Left colon (tissue), 2 donors: ENCODE results near the gene MC2R. TPM values are rescaled to one million over a fixed set of nuclear protein-coding genes. Genes with fewer than 3 reads are reported as not detected.

Experiments
- ATAC-seq: fragments of 200-7000 bp; cut with Tn5 transposase; one replicate; pipeline ENCODE4 v1.9.1; 2020; ENCODE audit warnings: mild to moderate bottlenecking, moderate library complexity
- DNase-seq, 2 donors: peaks; one replicate each; pipeline ENCODE4 v3.0.0-alpha.2; 2020
- intact Hi-C, 2 donors: fragments of 100-400 bp; cut with DNase I in 1 of 2; cut with micrococcal nuclease in 1 of 2; formaldehyde crosslinking; loops; one replicate each; pipeline versions ENCODE4 v1.11.2 to v1.14.0; 2022; cut with DNase I, micrococcal nuclease
- long read RNA-seq: library from polyadenylated mRNA; unstranded; transcript quantifications from one replicate; pipeline ENCODE4 v2.0.0, GENCODE V29; 2021
- total RNA-seq, 2 donors: library from RNA; stranded (reverse); fragmentation: NEBNext Ultra II Directional; extraction: Animal tissue kit (Norgen Biotek cat#: 25700); gene quantifications; one replicate each; pipeline ENCODE4 v1.2.1, GENCODE V29; 2021
- donor health status: DM: no; HTN: no; CAD: no.
- donor health status: DM: yes; HTN: yes; CAD: no.

The MC2R gene
- not detected for total RNA-seq
- long read RNA-seq: 0 reads

- ATAC-seq (no peak), DNase-seq (no peak)
- intact Hi-C loops: no loop called here
Observed at GRCh38 chr18:13915391-13915790, at the start of gene MC2R. Gene MC2R, minus strand, starts transcription at chr18:13915536. Its CDS starts 30,018 bp downstream, at chr18:13885518.

DNA sequence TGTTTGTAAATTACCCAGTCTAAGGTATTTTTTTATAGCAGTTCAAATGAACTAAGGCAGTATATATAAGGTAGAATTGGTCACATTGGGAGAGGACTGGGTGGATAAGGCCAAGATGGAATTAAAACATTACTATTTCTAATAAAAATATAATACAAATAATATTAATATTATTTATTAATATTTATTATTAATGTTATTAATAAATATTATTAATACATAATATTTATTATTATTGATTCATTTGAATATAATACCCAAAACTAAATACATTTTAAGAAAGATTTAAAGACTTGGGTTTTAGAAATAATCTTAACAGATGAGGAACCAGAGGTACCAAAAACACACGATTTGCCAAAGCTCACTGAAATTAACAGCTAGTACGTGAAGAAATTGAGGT is 30.5 kb upstream of the MC2R start:
- no peak for ATAC-seq
- no peak for DNase-seq
- intact Hi-C loops: no loop called here

DNA sequence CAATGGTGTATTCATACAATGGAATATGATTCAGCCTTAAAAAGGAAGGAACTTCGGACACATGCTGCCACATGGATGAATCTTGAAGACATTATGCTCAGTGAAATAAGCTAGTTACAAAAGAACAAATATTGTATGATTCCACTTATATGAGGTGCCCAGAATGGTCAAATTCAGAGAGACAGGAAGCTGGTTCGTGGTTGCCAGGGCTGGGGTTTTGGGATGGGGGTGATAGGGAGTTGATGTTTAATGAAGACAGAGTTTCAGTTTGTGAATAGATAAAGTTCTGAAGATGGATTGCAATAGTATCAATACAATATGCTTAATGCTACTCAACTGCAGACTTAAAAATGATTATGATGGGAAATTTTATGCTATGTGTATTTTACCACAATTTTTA is 28.0 kb upstream of the MC2R start:
- intact Hi-C loops: no loop called here
- ATAC-seq (no peak), DNase-seq (no peak)

- no peak for ATAC-seq
- DNase-seq: no peak
- intact Hi-C loops: no loop called here
Observed at GRCh38 chr18:13940326-13940725, 25.0 kb upstream of the MC2R start.

DNA sequence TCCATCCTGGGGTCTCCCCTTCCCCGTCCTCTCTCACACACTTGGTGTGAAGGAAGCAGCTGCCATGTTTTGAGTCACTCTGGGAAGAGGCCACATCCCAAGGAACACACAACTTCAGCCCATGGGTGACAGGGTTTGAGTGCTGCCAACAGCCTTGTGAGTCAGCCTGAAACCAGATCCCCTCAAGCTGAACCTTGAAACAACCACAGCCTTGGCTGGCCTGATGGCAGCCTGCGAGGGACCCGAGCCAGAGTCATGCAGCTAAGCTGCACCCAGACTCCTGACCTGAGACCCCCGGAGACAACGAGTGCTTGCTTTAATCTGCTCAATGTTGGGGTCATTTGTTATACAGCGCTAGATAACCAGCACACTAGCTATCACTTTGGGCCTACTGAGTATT is 19.3 kb upstream of the MC2R start:
- ATAC-seq: no peak
- intact Hi-C loops: no loop called here
- DNase-seq: no peak

- DNase-seq (no peak), ATAC-seq (no peak)
- intact Hi-C loops: no loop called here
Observed at GRCh38 chr18:13934058-13934457, 18.7 kb upstream of the MC2R start.

DNA sequence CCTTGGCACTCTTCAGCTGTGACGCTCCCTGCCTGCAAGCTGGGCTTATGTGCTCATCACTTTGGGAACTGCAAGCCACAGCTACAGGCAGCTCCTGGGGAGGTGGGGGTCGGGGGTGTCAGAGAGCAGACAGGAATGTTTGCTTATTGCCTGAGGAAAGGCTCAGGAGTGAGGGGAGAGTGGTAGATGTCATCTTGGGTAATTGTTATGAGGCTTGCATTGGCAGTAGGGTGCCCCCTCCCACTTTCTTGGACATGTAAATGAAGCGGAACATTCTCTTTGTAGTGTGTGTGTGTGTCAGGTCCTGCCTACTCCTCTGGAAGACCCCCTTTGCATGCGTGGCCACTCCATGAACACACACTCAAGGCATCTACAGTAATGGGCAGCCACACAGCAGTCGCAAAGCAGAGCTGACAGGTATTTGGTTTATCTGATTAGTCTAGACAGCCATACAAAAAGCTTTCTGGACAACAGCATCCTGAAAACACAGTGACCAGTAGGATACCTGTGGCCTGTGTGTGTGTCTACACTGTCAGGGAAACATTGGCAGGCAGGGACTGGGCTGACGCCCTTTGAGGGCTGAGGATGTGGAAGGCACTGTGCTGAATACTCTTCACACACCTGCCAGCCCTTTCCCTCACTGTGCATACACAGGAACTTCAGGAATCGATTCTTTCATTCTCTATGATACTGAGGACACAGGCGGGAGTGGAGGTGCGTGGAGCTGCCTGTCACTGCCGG is 17.1 kb upstream of the MC2R start:
- intact Hi-C loops: no loop called here
- DNase-seq (no peak), ATAC-seq (no peak)

- intact Hi-C loops: no loop called here
- no peak for DNase-seq
- no peak for ATAC-seq
Observed at GRCh38 chr18:13930964-13931363, 15.6 kb upstream of the MC2R start.

GRCh38 chr18:13923221-13923620 is 7.9 kb upstream of the MC2R start:
- intact Hi-C loops: no loop called here
- ATAC-seq (no peak), DNase-seq (no peak)

- ATAC-seq (no peak), DNase-seq (no peak)
- intact Hi-C loops: no loop called here
Observed at GRCh38 chr18:13918898-13919297, 3.6 kb upstream of the MC2R start.

- intact Hi-C loops: no loop called here
- ATAC-seq (no peak), DNase-seq (no peak)
Observed at GRCh38 chr18:13917401-13917800, 2.1 kb upstream of the MC2R start.

DNA sequence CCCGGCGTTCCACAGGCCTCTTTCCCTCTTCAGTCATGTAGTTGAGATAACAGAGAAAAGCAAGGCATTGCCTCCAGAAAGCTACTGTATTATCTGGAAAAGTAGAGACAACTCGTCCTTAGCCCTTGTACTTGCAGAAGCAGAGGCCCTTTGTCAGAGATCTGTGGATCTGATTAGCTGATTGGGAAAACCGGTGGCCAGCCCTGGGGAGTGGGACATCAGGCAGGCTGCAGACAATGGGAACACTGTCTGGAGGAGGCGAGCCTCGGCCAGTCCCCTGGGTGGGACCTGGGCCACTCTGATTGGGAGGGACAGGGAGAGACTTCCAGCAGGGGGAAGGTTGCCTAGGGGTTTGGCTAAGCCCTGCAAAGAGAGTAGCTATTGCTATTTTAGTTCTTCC is 1.2 kb upstream of the MC2R start:
- no peak for DNase-seq
- intact Hi-C loops: no loop called here
- ATAC-seq: no peak

- intact Hi-C loops: no loop called here
- ATAC-seq (no peak), DNase-seq (no peak)
Observed at GRCh38 chr18:13915995-13916431, 677 bp upstream of the MC2R start.

DNA sequence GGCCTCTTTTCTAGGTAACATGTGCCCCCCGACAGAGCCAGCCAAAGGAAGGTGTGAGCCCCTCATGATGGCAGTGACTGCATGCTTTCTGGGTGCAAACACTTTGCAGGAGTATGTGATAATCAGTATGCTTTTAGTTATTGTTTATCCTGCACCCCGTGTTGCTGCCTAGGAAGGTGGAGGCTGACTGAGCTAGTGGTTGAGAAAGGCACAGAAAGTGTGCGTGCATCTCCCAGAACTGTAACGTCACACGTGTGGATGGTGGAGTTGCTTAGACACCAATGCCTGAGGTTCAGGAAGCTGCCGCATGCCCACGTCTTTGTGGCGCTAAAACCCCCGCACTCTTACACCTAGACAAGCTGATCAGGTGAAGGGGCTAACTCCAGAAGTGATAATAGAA is 580 bp downstream of the MC2R start:
- ATAC-seq (no peak), DNase-seq (no peak)

GRCh38 chr18:13914170-13914569 is 1.2 kb downstream of the MC2R start:
- no peak for ATAC-seq
- intact Hi-C loops: no loop called here
- DNase-seq: no peak

More for the DNA sequence above, 580 bp downstream of the MC2R start:
- intact Hi-C loops: no loop called here

DNA sequence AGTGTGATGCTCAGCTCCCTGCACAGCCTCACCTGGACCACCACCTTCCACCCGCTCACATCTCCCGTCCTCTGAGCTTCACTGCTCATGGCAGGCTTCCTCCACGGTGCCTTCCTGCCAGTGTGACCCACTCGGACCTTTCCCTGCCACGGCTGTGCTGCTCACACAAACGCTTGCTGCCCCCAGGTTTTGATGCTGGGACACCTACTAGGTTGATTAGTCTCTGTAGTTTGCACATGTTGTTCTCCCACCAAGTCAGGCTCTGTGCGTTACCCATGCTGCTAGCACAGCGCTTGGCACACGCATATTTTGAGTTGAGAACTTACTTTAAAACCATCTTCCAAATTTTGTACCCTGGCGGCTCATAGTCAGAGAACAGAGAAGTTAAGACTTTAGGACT is 2.1 kb downstream of the MC2R start:
- intact Hi-C loops: no loop called here
- ATAC-seq: no peak
- DNase-seq: no peak

- ATAC-seq (no peak), DNase-seq (no peak)
- intact Hi-C loops: no loop called here
Observed at GRCh38 chr18:13912601-13913000, 2.7 kb downstream of the MC2R start.

GRCh38 chr18:13910986-13911385 is 4.3 kb downstream of the MC2R start:
- ATAC-seq (no peak), DNase-seq (no peak)
- intact Hi-C loops: no loop called here

DNA sequence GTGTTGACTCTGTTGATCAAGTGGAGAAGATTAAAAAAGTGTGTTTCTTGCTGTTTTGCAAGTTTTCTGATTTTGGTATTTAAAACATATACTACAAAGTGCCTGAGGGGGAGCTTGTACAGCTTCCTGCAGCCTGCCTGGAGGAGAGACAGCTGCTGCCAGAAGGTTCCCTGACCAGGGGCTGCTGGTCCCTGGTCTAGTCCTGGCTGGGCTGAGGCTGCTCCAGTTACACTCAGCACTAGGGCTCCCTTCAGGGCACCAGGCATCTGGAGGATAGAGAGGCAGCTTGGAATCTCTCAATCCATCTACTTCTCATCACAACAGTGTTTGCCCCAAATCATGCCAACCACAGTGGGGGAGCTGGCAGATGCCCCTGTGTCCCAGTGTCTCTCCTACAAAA is 4.8 kb downstream of the MC2R start:
- intact Hi-C loops: no loop called here
- DNase-seq (no peak), ATAC-seq (no peak)

GRCh38 chr18:13909141-13909940 is 6.0 kb downstream of the MC2R start:
- ATAC-seq (no peak), DNase-seq (no peak)
- intact Hi-C loops: no loop called here
